ENCODE measurements around the gene BAIAP2.

- TF ChIP-seq CTCF (IDR thresholded peaks at IDR 0.05) (no peak), POLR2A (IDR thresholded peaks at IDR 0.05) (no peak), POLR2AphosphoS5 (IDR thresholded peaks at IDR 0.05) (no peak)
Observed at GRCh38 chr17:81049372-81049911, 14.5 kb downstream of the BAIAP2 start.

All from breast epithelium (tissue), 3 donors.